CD4-positive, alpha-beta T cell (primary cell): ENCODE data around the gene SRSF6. TPM values are rescaled to one million over a fixed set of nuclear protein-coding genes. Genes with fewer than 3 reads are reported as not detected.
"Not testable (repeated sequence)": the region's sequence is repeated elsewhere in the genome, so short reads cannot be mapped to it uniquely, and the experiment has no call there.

Source experiments
- ATAC-seq: fragments of 200-7000 bp; cut with Tn5 transposase; one replicate; pipeline ENCODE4 v1.10.0; 2022; ENCODE audit warnings: mild to moderate bottlenecking; ENCODE audit not compliant: poor library complexity
- CTCF ChIA-PET: fragments of 350-600 bp; sonication (Branson Sonifier 250); formaldehyde crosslinking; loops from one replicate; lab custom pipeline; 2021; ENCODE audit warnings: antibody characterized with exemption, inconsistent platforms; lab: Charles Lee
- POLR2A ChIA-PET: fragments of 350-600 bp; sonication (Branson Sonifier 250); formaldehyde crosslinking; loops from one replicate; lab custom pipeline; 2021; ENCODE audit warnings: antibody characterized with exemption, inconsistent platforms; lab: Charles Lee
- DNase-seq, 14 experiments: peaks; one replicate each; pipeline ENCODE4 v3.0.0-alpha.2; 2013 to 2020; ENCODE audit warnings: mixed read lengths in 2 of 14
- H3K27ac ChIP-seq, 2 donors: one replicate each; pipeline versions ENCODE4 v1.5.1 to v1.7.0; 2013; ENCODE audit warnings: low read length in 2 of 2, low read depth in 1 of 2, mild to moderate bottlenecking in 1 of 2
- H3K27me3 ChIP-seq, 2 experiments: 1 replicate in 1 of 2; 2 replicates in 1 of 2; pipeline versions ENCODE4 v1.6.1 to v1.7.0; 2013; ENCODE audit warnings: low read length in 2 of 2, control low read depth in 1 of 2, mild to moderate bottlenecking in 1 of 2, moderate library complexity in 1 of 2; ENCODE audit not compliant: insufficient read depth in 2 of 2, control insufficient read depth in 1 of 2
- H3K36me3 ChIP-seq: one replicate; pipeline ENCODE4 v1.6.1; 2013; ENCODE audit warnings: low read length, control low read depth; ENCODE audit not compliant: insufficient read depth
- H3K4me1 ChIP-seq: one replicate; pipeline ENCODE4 v1.6.1; 2013; ENCODE audit warnings: low read length, control low read depth; ENCODE audit not compliant: insufficient read depth
- H3K4me3 ChIP-seq: one replicate; pipeline ENCODE4 v1.5.1; 2013; ENCODE audit warnings: mild to moderate bottlenecking, low read length, moderate library complexity
- H3K9me3 ChIP-seq, 2 experiments: 1 replicate in 1 of 2; 2 replicates in 1 of 2; pipeline versions ENCODE4 v1.6.1 to v1.7.0; 2013; ENCODE audit warnings: low read length in 2 of 2, mild to moderate bottlenecking in 2 of 2, control low read depth in 1 of 2, moderate library complexity in 1 of 2; ENCODE audit not compliant: control insufficient read depth in 1 of 2, insufficient read depth in 1 of 2
- H3K27ac Mint-ChIP-seq: one replicate; pipeline ENCODE4 v1.8.0; 2020; ENCODE audit warnings: mixed read lengths
- H3K27me3 Mint-ChIP-seq: one replicate; pipeline ENCODE4 v1.8.0; 2021; ENCODE audit warnings: mixed read lengths
- H3K36me3 Mint-ChIP-seq: one replicate; pipeline ENCODE4 v1.8.0; 2021; ENCODE audit warnings: low read depth, mixed read lengths
- H3K4me1 Mint-ChIP-seq: one replicate; pipeline ENCODE4 v1.8.0; 2021; ENCODE audit warnings: low read depth, mixed read lengths
- H3K4me3 Mint-ChIP-seq: one replicate; pipeline ENCODE4 v1.8.0; 2020; ENCODE audit warnings: mild to moderate bottlenecking, mixed read lengths
- H3K9me3 Mint-ChIP-seq: one replicate; pipeline ENCODE4 v1.8.0; 2020; ENCODE audit warnings: mixed read lengths
- intact Hi-C, 2 experiments: fragments of 100-400 bp; cut with DNase I in 1 of 2; cut with micrococcal nuclease in 1 of 2; formaldehyde crosslinking; loops; one replicate each; pipeline versions ENCODE4 v1.15.1 to v1.9.0; 2023 to 2025; cut with DNase I, micrococcal nuclease
- total RNA-seq, 174 experiments: library from RNA in 2 of 174; stranded (reverse) in 2 of 174; gene quantifications; one replicate each; pipeline ENCODE4 v1.2.3 and lab custom pipeline; 2021 to 2026
- TF ChIP-seq, protein P1 (sequence below): fragments of 200-600 bp; IDR thresholded peaks from one replicate; pipeline ENCODE4 v1.8.0; 2022; ENCODE audit warnings: antibody characterized with exemption, mild to moderate bottlenecking

The SRSF6 gene
- total RNA-seq, 2 experiments from 2014 or later, result 312 to 313 TPM

DNA sequence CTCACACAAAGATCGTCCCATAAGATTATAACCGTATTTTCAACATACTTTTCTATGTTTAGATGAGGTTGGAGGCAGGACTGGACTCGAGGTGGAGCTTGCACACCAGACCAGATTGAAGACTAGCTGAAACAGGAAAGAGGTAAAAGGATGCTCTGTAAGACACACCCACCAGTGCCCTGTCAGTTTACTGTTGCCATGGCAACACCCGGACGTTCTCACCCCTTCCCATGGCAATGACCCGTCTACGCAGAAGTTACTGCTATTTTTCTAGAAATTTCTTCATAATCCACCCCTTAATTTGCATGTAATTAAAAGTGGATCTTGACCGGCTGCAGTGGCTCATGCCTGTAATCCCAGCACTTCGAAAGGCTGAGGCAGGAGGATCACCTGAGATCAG, 13.6 kb upstream of the SRSF6 start:
- peaks cover 0 to 6% of the 10 kb centered on the region in 2 experiments for H3K27me3 ChIP-seq
- H3K36me3 Mint-ChIP-seq, result no peaks in the 10 kb centered on the region
- intact Hi-C loops, result no loop called here
- H3K27ac ChIP-seq, result no peak overlapping the region
- peaks cover 15% of the 10 kb centered on the region for H3K4me1 Mint-ChIP-seq
- no peaks in the 10 kb centered on the region for H3K9me3 ChIP-seq
- no peak overlapping the region for H3K27ac Mint-ChIP-seq
- DNase-seq (no peak), ATAC-seq (no peak)
- ChIA-PET CTCF (interaction anchor here (0.7 kb wide), 1 partner anchor 1833 kb away, joined by 3 read pairs; no protein-coding TSS in a partner anchor), POLR2A (no interaction called here)
- H3K36me3 ChIP-seq, result no peaks in the 10 kb centered on the region
- H3K4me3 ChIP-seq, result no peak overlapping the region
- H3K4me3 Mint-ChIP-seq, result no peak overlapping the region
- TF ChIP-seq, protein P1, sequence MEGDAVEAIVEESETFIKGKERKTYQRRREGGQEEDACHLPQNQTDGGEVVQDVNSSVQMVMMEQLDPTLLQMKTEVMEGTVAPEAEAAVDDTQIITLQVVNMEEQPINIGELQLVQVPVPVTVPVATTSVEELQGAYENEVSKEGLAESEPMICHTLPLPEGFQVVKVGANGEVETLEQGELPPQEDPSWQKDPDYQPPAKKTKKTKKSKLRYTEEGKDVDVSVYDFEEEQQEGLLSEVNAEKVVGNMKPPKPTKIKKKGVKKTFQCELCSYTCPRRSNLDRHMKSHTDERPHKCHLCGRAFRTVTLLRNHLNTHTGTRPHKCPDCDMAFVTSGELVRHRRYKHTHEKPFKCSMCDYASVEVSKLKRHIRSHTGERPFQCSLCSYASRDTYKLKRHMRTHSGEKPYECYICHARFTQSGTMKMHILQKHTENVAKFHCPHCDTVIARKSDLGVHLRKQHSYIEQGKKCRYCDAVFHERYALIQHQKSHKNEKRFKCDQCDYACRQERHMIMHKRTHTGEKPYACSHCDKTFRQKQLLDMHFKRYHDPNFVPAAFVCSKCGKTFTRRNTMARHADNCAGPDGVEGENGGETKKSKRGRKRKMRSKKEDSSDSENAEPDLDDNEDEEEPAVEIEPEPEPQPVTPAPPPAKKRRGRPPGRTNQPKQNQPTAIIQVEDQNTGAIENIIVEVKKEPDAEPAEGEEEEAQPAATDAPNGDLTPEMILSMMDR, result no peak
- H3K9me3 Mint-ChIP-seq, result no peaks in the 10 kb centered on the region
- peaks cover 39% of the 10 kb centered on the region for H3K27me3 Mint-ChIP-seq
- H3K4me1 ChIP-seq, result peaks cover 9% of the 10 kb centered on the region

DNA sequence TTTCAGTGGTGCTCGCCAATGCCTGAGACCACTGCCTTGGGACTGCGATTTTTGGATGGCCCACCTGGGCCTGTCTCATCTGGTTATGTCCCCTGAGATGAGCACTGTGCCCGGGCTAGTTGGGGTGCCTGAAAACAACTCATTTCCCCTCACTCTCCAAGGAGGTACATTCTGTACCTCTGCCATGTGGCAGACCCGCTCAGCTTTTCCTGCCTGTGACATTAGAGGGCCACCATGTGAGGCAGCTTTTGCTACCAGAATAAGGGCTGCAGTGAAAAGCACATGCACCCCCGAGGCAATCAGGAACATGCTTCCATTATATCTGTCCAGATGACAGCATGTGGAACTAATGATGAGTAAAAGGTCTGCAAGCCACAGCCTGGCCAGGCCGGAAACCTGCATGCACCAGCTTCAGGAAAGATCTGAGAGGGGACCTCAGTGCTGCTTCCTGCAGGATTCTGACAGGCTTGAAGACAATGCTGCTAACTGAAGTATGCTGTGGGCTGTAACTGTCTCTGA, 11.3 kb upstream of the SRSF6 start:
- DNase-seq (no peak), ATAC-seq (no peak)
- Mint-ChIP-seq H3K27ac (no peak overlapping the region), H3K4me3 (no peak overlapping the region), H3K9me3 (no peaks in the 10 kb centered on the region), H3K36me3 (no peaks in the 10 kb centered on the region), H3K27me3 (peaks cover 49% of the 10 kb centered on the region), H3K4me1 (peaks cover 6% of the 10 kb centered on the region)
- POLR2A ChIA-PET, result no interaction called here
- TF ChIP-seq, protein P1, result no peak
- Histone ChIP-seq H3K27ac (no peak overlapping the region), H3K27me3 (peaks cover 0 to 15% of the 10 kb centered on the region in 2 experiments), H3K9me3 (no peaks in the 10 kb centered on the region), H3K4me3 (no peak overlapping the region), H3K36me3 (no peaks in the 10 kb centered on the region), H3K4me1 (peaks cover 4% of the 10 kb centered on the region)
- CTCF ChIA-PET, result no interaction called here
- intact Hi-C loops, result loop anchor here in 1 of 2 experiments (5.0 kb wide), 2 partner anchors 456 to 646 kb away; no protein-coding TSS in a partner anchor

DNA sequence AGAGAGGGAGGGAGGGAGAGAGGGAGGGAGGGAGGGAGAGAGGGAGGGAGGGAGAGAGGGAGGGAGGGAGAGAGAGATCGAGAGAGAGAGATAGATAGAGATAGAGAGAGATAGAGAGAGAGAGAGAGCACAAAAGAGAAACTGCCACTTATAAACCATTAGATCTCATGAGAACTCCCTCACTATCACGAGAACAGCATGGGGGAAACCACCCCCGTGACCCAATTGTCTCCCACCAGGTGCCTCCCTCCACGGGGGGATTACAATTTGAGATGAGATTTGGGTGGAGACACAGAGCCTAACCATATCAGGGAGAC, 9.3 kb upstream of the SRSF6 start:
- H3K9me3 Mint-ChIP-seq, DNase-seq, H3K9me3 ChIP-seq, ATAC-seq, H3K27ac ChIP-seq, H3K27ac Mint-ChIP-seq, H3K4me1 ChIP-seq, H3K36me3 ChIP-seq, H3K36me3 Mint-ChIP-seq, H3K4me1 Mint-ChIP-seq, POLR2A ChIA-PET, H3K4me3 ChIP-seq, H3K4me3 Mint-ChIP-seq: not testable (repeated sequence)
- peaks cover 50% of the 10 kb centered on the region for H3K27me3 Mint-ChIP-seq
- CTCF ChIA-PET, result interaction anchor here (0.6 to 1.6 kb wide), 5 partner anchors 14 to 243 kb away, joined by 3 to 6 read pairs (median 4); no protein-coding TSS in a partner anchor
- peaks cover 3 to 15% of the 10 kb centered on the region in 2 experiments for H3K27me3 ChIP-seq
- intact Hi-C loops, result loop anchor here (2.0 to 5.0 kb wide), 5 partner anchors 242 to 644 kb away; no protein-coding TSS in a partner anchor
